GM23338 (cell line): ENCODE measurements around the gene TRHDE. TPM values are rescaled to one million over a fixed set of nuclear protein-coding genes. Genes with fewer than 3 reads are reported as not detected.

Experiments
- ATAC-seq: fragments of 200-7000 bp; cut with Tn5 transposase; 3 replicates; pipeline ENCODE4 v1.9.1; 2020
- DNase-seq: peaks from one replicate; pipeline ENCODE4 v3.0.0-alpha.2; 2015; ENCODE audit warnings: low spot score
- H2AFZ ChIP-seq: fragments of 200-600 bp; sonication (generic); 2 replicates; pipeline ENCODE4 v1.8.0; 2016; ENCODE audit warnings: antibody characterized with exemption, mild to moderate bottlenecking, moderate library complexity
- H3F3A ChIP-seq: fragments of 200-600 bp; sonication (generic); replicated peaks from 2 replicates; pipeline ENCODE4 v1.8.0; 2017; ENCODE audit warnings: antibody characterized with exemption, mixed run types, low read depth
- H3K27ac ChIP-seq: fragments of 200-600 bp; sonication (generic); 2 replicates; pipeline ENCODE4 v1.6.1; 2016; ENCODE audit warnings: low read depth
- H3K27me3 ChIP-seq: fragments of 200-600 bp; sonication (generic); 2 replicates; pipeline ENCODE4 v1.8.0; 2016; ENCODE audit warnings: mild to moderate bottlenecking, mixed run types, moderate library complexity; ENCODE audit not compliant: insufficient read depth
- H3K36me3 ChIP-seq: fragments of 200-600 bp; sonication (generic); 2 replicates; pipeline ENCODE4 v1.8.0; 2016; ENCODE audit warnings: mild to moderate bottlenecking; ENCODE audit not compliant: insufficient read depth
- H3K4me1 ChIP-seq: fragments of 200-600 bp; sonication (generic); 2 replicates; pipeline ENCODE4 v1.8.0; 2016; ENCODE audit warnings: mild to moderate bottlenecking, moderate library complexity; ENCODE audit not compliant: insufficient read depth
- H3K4me2 ChIP-seq: fragments of 200-600 bp; sonication (generic); 2 replicates; pipeline ENCODE4 v1.7.1; 2017; ENCODE audit warnings: mixed run types
- H3K4me3 ChIP-seq: fragments of 200-600 bp; sonication (generic); 2 replicates; pipeline ENCODE4 v1.6.1; 2016; ENCODE audit warnings: mixed run types
- H3K79me2 ChIP-seq: fragments of 200-600 bp; sonication (generic); replicated peaks from 2 replicates; pipeline ENCODE4 v1.8.0; 2017; ENCODE audit warnings: mild to moderate bottlenecking; ENCODE audit not compliant: insufficient read depth
- H3K9me2 ChIP-seq: fragments of 200-600 bp; sonication (generic); 2 replicates; pipeline ENCODE4 v1.8.0; 2017; ENCODE audit not compliant: insufficient read depth
- H4K20me1 ChIP-seq: fragments of 200-600 bp; sonication (generic); replicated peaks from 2 replicates; pipeline ENCODE4 v1.8.0; 2017; ENCODE audit warnings: mild to moderate bottlenecking; ENCODE audit not compliant: insufficient read depth
- H3K27ac Mint-ChIP-seq: 2 replicates; pipeline ENCODE4 v1.8.0; 2020; ENCODE audit warnings: inconsistent platforms, mild to moderate bottlenecking, moderate library complexity, mixed read lengths
- H3K27me3 Mint-ChIP-seq: 3 replicates; pipeline ENCODE4 v1.8.0; 2022; ENCODE audit warnings: low read depth, mild to moderate bottlenecking, moderate library complexity, mixed read lengths, inconsistent platforms; ENCODE audit not compliant: insufficient read depth, poor library complexity
- H3K36me3 Mint-ChIP-seq: 3 replicates; pipeline ENCODE4 v1.8.0; 2021; ENCODE audit warnings: low read depth, mild to moderate bottlenecking, inconsistent platforms, moderate library complexity, mixed read lengths
- H3K4me1 Mint-ChIP-seq: 3 replicates; pipeline ENCODE4 v1.8.0; 2020; ENCODE audit warnings: mild to moderate bottlenecking, inconsistent platforms, mixed read lengths
- H3K4me3 Mint-ChIP-seq: 3 replicates; pipeline ENCODE4 v1.8.0; 2021; ENCODE audit warnings: moderate library complexity, mild to moderate bottlenecking, inconsistent platforms, mixed read lengths
- H3K9me3 Mint-ChIP-seq: 3 replicates; pipeline ENCODE4 v1.8.0; 2020; ENCODE audit warnings: moderate library complexity, mild to moderate bottlenecking, inconsistent platforms, mixed read lengths
- EZH2phosphoT487 ChIP-seq: fragments of 200-600 bp; sonication (generic); IDR thresholded peaks from one replicate; pipeline ENCODE4 v1.8.1; 2018; ENCODE audit warnings: antibody characterized with exemption; ENCODE audit not compliant: unreplicated experiment
- JUNB ChIP-seq: IDR thresholded peaks from one replicate; pipeline ENCODE4 v1.6.1; 2016; ENCODE audit warnings: antibody characterized with exemption; ENCODE audit not compliant: unreplicated experiment
- NANOG ChIP-seq: IDR thresholded peaks from 2 replicates; pipeline ENCODE4 v1.6.1; 2016; ENCODE audit warnings: antibody characterized with exemption, borderline replicate concordance
- REST ChIP-seq: IDR thresholded peaks from one replicate; pipeline ENCODE4 v1.6.1; 2018; ENCODE audit warnings: antibody characterized with exemption; ENCODE audit not compliant: unreplicated experiment
- ZNF331 ChIP-seq: fragments of 250-450 bp; sonication (Bioruptor Pico); IDR thresholded peaks from 2 replicates; pipeline ENCODE4 v1.5.0; 2020; ENCODE audit warnings: low read depth, mild to moderate bottlenecking, moderate library complexity
- polyA plus RNA-seq: library from polyadenylated mRNA; unstranded; fragments of >200 nt; fragmentation: Nextera tagmentation; extraction: Ambion mirVana; gene quantifications from 2 replicates; pipeline ENCODE4 v1.2.1, GENCODE V29; 2016
- total RNA-seq: library from RNA; depleted of rRNA; stranded (reverse); fragments of >200 nt; shearing (Covaris generic); gene quantifications from 2 replicates; pipeline ENCODE4 v1.2.3, GENCODE V29; 2014
- TF ChIP-seq, protein P1 (sequence below): fragments of 250-450 bp; sonication (Bioruptor Pico); IDR thresholded peaks from 2 replicates; pipeline ENCODE4 v1.5.0; 2020; ENCODE audit warnings: mild to moderate bottlenecking, moderate library complexity

The TRHDE gene
- total and polyA plus RNA-seq, 2 experiments from 2014 or later: 1.3 to 7.7 TPM

GRCh38 chr12:72366255-72366654 is 94.1 kb downstream of the TRHDE start (continued):
- TF ChIP-seq REST: no peak

- Histone ChIP-seq H3K4me2 (no peak overlapping the region), H3K27ac (no peak overlapping the region), H3F3A (no peaks in the 10 kb centered on the region), H4K20me1 (no peaks in the 10 kb centered on the region), H3K36me3 (no peaks in the 10 kb centered on the region), H3K4me3 (no peak overlapping the region), H3K27me3 (no peaks in the 10 kb centered on the region), H2AFZ (no peak overlapping the region), H3K4me1 (no peaks in the 10 kb centered on the region), H3K79me2 (no peaks in the 10 kb centered on the region), H3K9me2 (no peaks in the 10 kb centered on the region; the same call in 1 of the 2 replicates)
- H3K9me3 Mint-ChIP-seq: no peaks in the 10 kb centered on the region; the same call in 2 of the 3 replicates
- TF ChIP-seq NANOG (no peak), EZH2phosphoT487 (no peak), JUNB (no peak), ZNF331 (no peak)
- TF ChIP-seq, protein P1, sequence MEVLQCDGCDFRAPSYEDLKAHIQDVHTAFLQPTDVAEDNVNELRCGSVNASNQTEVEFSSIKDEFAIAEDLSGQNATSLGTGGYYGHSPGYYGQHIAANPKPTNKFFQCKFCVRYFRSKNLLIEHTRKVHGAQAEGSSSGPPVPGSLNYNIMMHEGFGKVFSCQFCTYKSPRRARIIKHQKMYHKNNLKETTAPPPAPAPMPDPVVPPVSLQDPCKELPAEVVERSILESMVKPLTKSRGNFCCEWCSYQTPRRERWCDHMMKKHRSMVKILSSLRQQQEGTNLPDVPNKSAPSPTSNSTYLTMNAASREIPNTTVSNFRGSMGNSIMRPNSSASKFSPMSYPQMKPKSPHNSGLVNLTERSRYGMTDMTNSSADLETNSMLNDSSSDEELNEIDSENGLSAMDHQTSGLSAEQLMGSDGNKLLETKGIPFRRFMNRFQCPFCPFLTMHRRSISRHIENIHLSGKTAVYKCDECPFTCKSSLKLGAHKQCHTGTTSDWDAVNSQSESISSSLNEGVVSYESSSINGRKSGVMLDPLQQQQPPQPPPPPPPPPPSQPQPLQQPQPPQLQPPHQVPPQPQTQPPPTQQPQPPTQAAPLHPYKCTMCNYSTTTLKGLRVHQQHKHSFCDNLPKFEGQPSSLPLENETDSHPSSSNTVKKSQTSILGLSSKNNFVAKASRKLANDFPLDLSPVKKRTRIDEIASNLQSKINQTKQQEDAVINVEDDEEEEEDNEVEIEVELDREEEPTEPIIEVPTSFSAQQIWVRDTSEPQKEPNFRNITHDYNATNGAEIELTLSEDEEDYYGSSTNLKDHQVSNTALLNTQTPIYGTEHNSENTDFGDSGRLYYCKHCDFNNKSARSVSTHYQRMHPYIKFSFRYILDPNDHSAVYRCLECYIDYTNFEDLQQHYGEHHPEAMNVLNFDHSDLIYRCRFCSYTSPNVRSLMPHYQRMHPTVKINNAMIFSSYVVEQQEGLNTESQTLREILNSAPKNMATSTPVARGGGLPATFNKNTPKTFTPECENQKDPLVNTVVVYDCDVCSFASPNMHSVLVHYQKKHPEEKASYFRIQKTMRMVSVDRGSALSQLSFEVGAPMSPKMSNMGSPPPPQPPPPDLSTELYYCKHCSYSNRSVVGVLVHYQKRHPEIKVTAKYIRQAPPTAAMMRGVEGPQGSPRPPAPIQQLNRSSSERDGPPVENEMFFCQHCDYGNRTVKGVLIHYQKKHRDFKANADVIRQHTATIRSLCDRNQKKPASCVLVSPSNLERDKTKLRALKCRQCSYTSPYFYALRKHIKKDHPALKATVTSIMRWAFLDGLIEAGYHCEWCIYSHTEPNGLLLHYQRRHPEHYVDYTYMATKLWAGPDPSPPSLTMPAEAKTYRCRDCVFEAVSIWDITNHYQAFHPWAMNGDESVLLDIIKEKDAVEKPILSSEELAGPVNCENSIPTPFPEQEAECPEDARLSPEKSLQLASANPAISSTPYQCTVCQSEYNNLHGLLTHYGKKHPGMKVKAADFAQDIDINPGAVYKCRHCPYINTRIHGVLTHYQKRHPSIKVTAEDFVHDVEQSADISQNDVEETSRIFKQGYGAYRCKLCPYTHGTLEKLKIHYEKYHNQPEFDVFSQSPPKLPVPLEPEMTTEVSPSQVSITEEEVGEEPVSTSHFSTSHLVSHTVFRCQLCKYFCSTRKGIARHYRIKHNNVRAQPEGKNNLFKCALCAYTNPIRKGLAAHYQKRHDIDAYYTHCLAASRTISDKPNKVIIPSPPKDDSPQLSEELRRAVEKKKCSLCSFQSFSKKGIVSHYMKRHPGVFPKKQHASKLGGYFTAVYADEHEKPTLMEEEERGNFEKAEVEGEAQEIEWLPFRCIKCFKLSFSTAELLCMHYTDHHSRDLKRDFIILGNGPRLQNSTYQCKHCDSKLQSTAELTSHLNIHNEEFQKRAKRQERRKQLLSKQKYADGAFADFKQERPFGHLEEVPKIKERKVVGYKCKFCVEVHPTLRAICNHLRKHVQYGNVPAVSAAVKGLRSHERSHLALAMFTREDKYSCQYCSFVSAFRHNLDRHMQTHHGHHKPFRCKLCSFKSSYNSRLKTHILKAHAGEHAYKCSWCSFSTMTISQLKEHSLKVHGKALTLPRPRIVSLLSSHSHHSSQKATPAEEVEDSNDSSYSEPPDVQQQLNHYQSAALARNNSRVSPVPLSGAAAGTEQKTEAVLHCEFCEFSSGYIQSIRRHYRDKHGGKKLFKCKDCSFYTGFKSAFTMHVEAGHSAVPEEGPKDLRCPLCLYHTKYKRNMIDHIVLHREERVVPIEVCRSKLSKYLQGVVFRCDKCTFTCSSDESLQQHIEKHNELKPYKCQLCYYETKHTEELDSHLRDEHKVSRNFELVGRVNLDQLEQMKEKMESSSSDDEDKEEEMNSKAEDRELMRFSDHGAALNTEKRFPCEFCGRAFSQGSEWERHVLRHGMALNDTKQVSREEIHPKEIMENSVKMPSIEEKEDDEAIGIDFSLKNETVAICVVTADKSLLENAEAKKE (CRISPR knock-in tag): no peak
- no peaks in the 10 kb centered on the region for H3K36me3 Mint-ChIP-seq
- H3K27ac Mint-ChIP-seq: no peak overlapping the region
- peaks cover 1% of the 10 kb centered on the region for H3K27me3 Mint-ChIP-seq
- no peak overlapping the region for H3K4me3 Mint-ChIP-seq
- ATAC-seq: no peak
- H3K4me1 Mint-ChIP-seq: no peaks in the 10 kb centered on the region
- DNase-seq: no peak
These were observed 96.1 kb downstream of the TRHDE start for GRCh38 chr12:72368298-72368697.
